ENCODE data around the gene USP34. TPM values are rescaled to one million over a fixed set of nuclear protein-coding genes. Genes with fewer than 3 reads are reported as not detected.

The USP34 gene
- polyA plus RNA-seq, 1 donor: 102 TPM

GRCh38 chr2:61327173-61327572 is 143.7 kb downstream of the USP34 start:
- Histone ChIP-seq H3K9me3 (ENCODE audit: control insufficient read depth, low read depth, low read length) (no peaks in the 10 kb centered on the region), H3K36me3 (ENCODE audit: control insufficient read depth, insufficient read depth, low read length) (peaks cover 22% of the 10 kb centered on the region), H3K4me3 (ENCODE audit: low read length) (no peak overlapping the region), H3K27me3 (ENCODE audit: control insufficient read depth, insufficient read depth, low read length) (no peaks in the 10 kb centered on the region), H3K27ac (ENCODE audit: low read length) (no peak overlapping the region), H3K4me1 (ENCODE audit: control insufficient read depth, insufficient read depth, low read length) (no peaks in the 10 kb centered on the region)
- 63% methylated on average over 3 of the region's 3 CpGs for WGBS (ENCODE audit: insufficient coverage, low lambda C conversion rate)
- DNase-seq: no peak

GRCh38 chr2:61326423-61326822 is 144.5 kb downstream of the USP34 start:
- no peaks in the 10 kb centered on the region for H3K4me1 ChIP-seq (ENCODE audit: control insufficient read depth, insufficient read depth, low read length)
- no peaks in the 10 kb centered on the region for H3K27me3 ChIP-seq (ENCODE audit: control insufficient read depth, insufficient read depth, low read length)
- no peak overlapping the region for H3K27ac ChIP-seq (ENCODE audit: low read length)
- H3K9me3 ChIP-seq (ENCODE audit: control insufficient read depth, low read depth, low read length): no peaks in the 10 kb centered on the region
- peaks cover 28% of the 10 kb centered on the region for H3K36me3 ChIP-seq (ENCODE audit: control insufficient read depth, insufficient read depth, low read length)
- no peak for DNase-seq
- no peak overlapping the region for H3K4me3 ChIP-seq (ENCODE audit: low read length)
- WGBS (ENCODE audit: insufficient coverage, low lambda C conversion rate): no CpG with 5 or more reads among the region's 3 CpGs

GRCh38 chr2:61320181-61320580 is 150.7 kb downstream of the USP34 start:
- Histone ChIP-seq H3K36me3 (ENCODE audit: control insufficient read depth, insufficient read depth, low read length) (peaks cover 47% of the 10 kb centered on the region), H3K27ac (ENCODE audit: low read length) (no peak overlapping the region), H3K4me3 (ENCODE audit: low read length) (no peak overlapping the region), H3K27me3 (ENCODE audit: control insufficient read depth, insufficient read depth, low read length) (no peaks in the 10 kb centered on the region), H3K4me1 (ENCODE audit: control insufficient read depth, insufficient read depth, low read length) (no peaks in the 10 kb centered on the region), H3K9me3 (ENCODE audit: control insufficient read depth, low read depth, low read length) (no peaks in the 10 kb centered on the region)
- DNase-seq: no peak
- WGBS (ENCODE audit: insufficient coverage, low lambda C conversion rate): no CpG with 5 or more reads among the region's 3 CpGs

GRCh38 chr2:61318553-61318952 is 152.3 kb downstream of the USP34 start:
- Histone ChIP-seq H3K27ac (ENCODE audit: low read length) (no peak overlapping the region), H3K36me3 (ENCODE audit: control insufficient read depth, insufficient read depth, low read length) (peaks cover 45% of the 10 kb centered on the region), H3K9me3 (ENCODE audit: control insufficient read depth, low read depth, low read length) (no peaks in the 10 kb centered on the region), H3K27me3 (ENCODE audit: control insufficient read depth, insufficient read depth, low read length) (no peaks in the 10 kb centered on the region), H3K4me3 (ENCODE audit: low read length) (no peak overlapping the region), H3K4me1 (ENCODE audit: control insufficient read depth, insufficient read depth, low read length) (no peaks in the 10 kb centered on the region)
- no peak for DNase-seq
- WGBS (ENCODE audit: insufficient coverage, low lambda C conversion rate): no CpG with 5 or more reads among the region's 1 CpG

GRCh38 chr2:61295981-61296380 is 174.9 kb downstream of the USP34 start:
- no CpG with 5 or more reads among the region's 3 CpGs for WGBS (ENCODE audit: insufficient coverage, low lambda C conversion rate)
- no peaks in the 10 kb centered on the region for H3K9me3 ChIP-seq (ENCODE audit: control insufficient read depth, low read depth, low read length)
- no peaks in the 10 kb centered on the region for H3K4me1 ChIP-seq (ENCODE audit: control insufficient read depth, insufficient read depth, low read length)
- no peak overlapping the region for H3K27ac ChIP-seq (ENCODE audit: low read length)
- no peak for DNase-seq
- H3K27me3 ChIP-seq (ENCODE audit: control insufficient read depth, insufficient read depth, low read length): no peaks in the 10 kb centered on the region
- no peak overlapping the region for H3K4me3 ChIP-seq (ENCODE audit: low read length)
- H3K36me3 ChIP-seq (ENCODE audit: control insufficient read depth, insufficient read depth, low read length): peaks cover 43% of the 10 kb centered on the region

GRCh38 chr2:61291851-61292575 is 178.9 kb downstream of the USP34 start:
- H3K36me3 ChIP-seq (ENCODE audit: control insufficient read depth, insufficient read depth, low read length): peaks cover 42% of the 10 kb centered on the region
- no peaks in the 10 kb centered on the region for H3K4me1 ChIP-seq (ENCODE audit: control insufficient read depth, insufficient read depth, low read length)
- H3K4me3 ChIP-seq (ENCODE audit: low read length): no peak overlapping the region
- H3K9me3 ChIP-seq (ENCODE audit: control insufficient read depth, low read depth, low read length): no peaks in the 10 kb centered on the region
- no peaks in the 10 kb centered on the region for H3K27me3 ChIP-seq (ENCODE audit: control insufficient read depth, insufficient read depth, low read length)
- 94% methylated on average over 2 of the region's 5 CpGs for WGBS (ENCODE audit: insufficient coverage, low lambda C conversion rate)
- DNase-seq: no peak
- no peak overlapping the region for H3K27ac ChIP-seq (ENCODE audit: low read length)

GRCh38 chr2:61288070-61288841 is 182.6 kb downstream of the USP34 start:
- no peaks in the 10 kb centered on the region for H3K4me1 ChIP-seq (ENCODE audit: control insufficient read depth, insufficient read depth, low read length)
- no peak overlapping the region for H3K27ac ChIP-seq (ENCODE audit: low read length)
- DNase-seq: no peak
- H3K36me3 ChIP-seq (ENCODE audit: control insufficient read depth, insufficient read depth, low read length): peaks cover 27% of the 10 kb centered on the region
- H3K9me3 ChIP-seq (ENCODE audit: control insufficient read depth, low read depth, low read length): no peaks in the 10 kb centered on the region
- H3K27me3 ChIP-seq (ENCODE audit: control insufficient read depth, insufficient read depth, low read length): no peaks in the 10 kb centered on the region
- no peak overlapping the region for H3K4me3 ChIP-seq (ENCODE audit: low read length)
- WGBS (ENCODE audit: insufficient coverage, low lambda C conversion rate): 75% methylated on average over 3 of the region's 8 CpGs

- no peak for DNase-seq
- H3K4me3 ChIP-seq (ENCODE audit: low read length): no peak overlapping the region
- no peaks in the 10 kb centered on the region for H3K27me3 ChIP-seq (ENCODE audit: control insufficient read depth, insufficient read depth, low read length)
- 60% methylated on average over 1 of the region's 4 CpGs for WGBS (ENCODE audit: insufficient coverage, low lambda C conversion rate)
- no peak overlapping the region for H3K27ac ChIP-seq (ENCODE audit: low read length)
- H3K9me3 ChIP-seq (ENCODE audit: control insufficient read depth, low read depth, low read length): no peaks in the 10 kb centered on the region
- H3K4me1 ChIP-seq (ENCODE audit: control insufficient read depth, insufficient read depth, low read length): no peaks in the 10 kb centered on the region
- H3K36me3 ChIP-seq (ENCODE audit: control insufficient read depth, insufficient read depth, low read length): peaks cover 30% of the 10 kb centered on the region
Measured at GRCh38 chr2:61287254-61287653, 183.6 kb downstream of the USP34 start.

- Histone ChIP-seq H3K27me3 (ENCODE audit: control insufficient read depth, insufficient read depth, low read length) (no peaks in the 10 kb centered on the region), H3K4me3 (ENCODE audit: low read length) (no peak overlapping the region), H3K36me3 (ENCODE audit: control insufficient read depth, insufficient read depth, low read length) (peaks cover 33% of the 10 kb centered on the region), H3K4me1 (ENCODE audit: control insufficient read depth, insufficient read depth, low read length) (no peaks in the 10 kb centered on the region), H3K9me3 (ENCODE audit: control insufficient read depth, low read depth, low read length) (no peaks in the 10 kb centered on the region), H3K27ac (ENCODE audit: low read length) (no peak overlapping the region)
- no peak for DNase-seq
- no CpG with 5 or more reads among the region's 1 CpG for WGBS (ENCODE audit: insufficient coverage, low lambda C conversion rate)
Measured at GRCh38 chr2:61283443-61284160, 187.3 kb downstream of the USP34 start.

- Histone ChIP-seq H3K9me3 (ENCODE audit: control insufficient read depth, low read depth, low read length) (no peaks in the 10 kb centered on the region), H3K27me3 (ENCODE audit: control insufficient read depth, insufficient read depth, low read length) (no peaks in the 10 kb centered on the region), H3K4me3 (ENCODE audit: low read length) (no peak overlapping the region), H3K27ac (ENCODE audit: low read length) (no peak overlapping the region), H3K36me3 (ENCODE audit: control insufficient read depth, insufficient read depth, low read length) (peaks cover 32% of the 10 kb centered on the region), H3K4me1 (ENCODE audit: control insufficient read depth, insufficient read depth, low read length) (no peaks in the 10 kb centered on the region)
- no peak for DNase-seq
- WGBS (ENCODE audit: insufficient coverage, low lambda C conversion rate): no CpG with 5 or more reads among the region's 6 CpGs
Measured at GRCh38 chr2:61282104-61282590, 188.7 kb downstream of the USP34 start.

Measured in large intestine (tissue), 3 donors.